Stimulated activated CD4-positive, alpha-beta T cell treated with anti-CD3 and anti-CD28 coated beads, Interleukin-15, amount 100 ng/mL, for 48 hours (primary cell): Measurements from ENCODE around the gene CTSH.
"Not testable (repeated sequence)": the region's sequence is repeated elsewhere in the genome, so short reads cannot be mapped to it uniquely, and the experiment has no call there.

Source experiments
- DNase-seq, 2 donors: peaks; one replicate each; pipeline ENCODE4 v3.0.0-alpha.2; 2020; ENCODE audit warnings: low read depth in 2 of 2

Gene CTSH

GRCh38 chr15:78938658-78939488 is 6.0 kb downstream of the CTSH start:
- no peak for DNase-seq

DNA sequence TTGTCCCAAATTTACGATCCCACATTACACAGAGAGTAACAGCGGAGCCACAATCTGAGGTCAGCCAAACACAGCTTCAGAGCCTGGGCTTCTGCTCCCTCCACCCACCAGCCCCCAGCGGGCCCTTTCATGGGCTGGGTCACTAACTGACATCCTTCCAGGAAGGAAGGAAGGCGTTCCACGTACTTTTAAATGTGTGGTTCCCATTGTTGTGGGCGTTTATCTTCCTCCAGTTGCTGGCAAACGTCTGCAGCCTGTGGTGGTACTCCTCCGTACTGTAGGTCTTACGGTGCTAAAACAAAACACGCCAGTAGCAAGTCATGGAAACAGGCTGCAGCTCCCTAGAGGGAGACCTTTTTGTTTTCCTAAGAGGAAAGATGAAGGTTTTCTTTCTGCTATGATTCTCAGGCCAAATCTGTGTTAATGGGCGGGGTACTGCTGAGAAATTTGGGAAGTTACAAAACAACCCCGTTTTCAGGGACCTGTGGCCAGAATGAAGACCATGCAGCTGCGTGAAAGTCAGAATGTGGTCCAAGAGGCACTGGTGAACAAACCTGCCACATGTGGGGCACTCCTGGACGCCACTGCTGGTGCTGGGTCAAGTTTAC is 7.6 kb downstream of the CTSH start:
- no peak for DNase-seq

DNA sequence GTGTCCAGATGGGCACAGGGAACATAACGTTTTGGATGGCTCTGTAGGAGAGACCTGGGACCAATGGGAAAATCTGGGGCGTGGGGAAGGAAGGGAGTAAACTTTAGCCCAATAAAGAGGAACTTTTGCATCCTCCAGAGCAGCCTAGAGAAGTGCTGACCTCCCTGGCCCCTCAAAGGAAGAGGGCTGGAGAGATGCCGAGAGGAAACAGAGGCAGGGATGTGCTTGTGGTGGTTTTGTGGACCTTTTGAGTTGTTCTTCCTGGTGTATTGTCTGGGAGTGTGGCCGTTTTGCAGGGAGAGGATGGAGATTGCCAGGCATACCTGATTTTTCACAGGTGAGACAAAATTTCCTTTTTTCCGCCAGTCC is 10.2 kb downstream of the CTSH start:
- DNase-seq, result no peak

DNA sequence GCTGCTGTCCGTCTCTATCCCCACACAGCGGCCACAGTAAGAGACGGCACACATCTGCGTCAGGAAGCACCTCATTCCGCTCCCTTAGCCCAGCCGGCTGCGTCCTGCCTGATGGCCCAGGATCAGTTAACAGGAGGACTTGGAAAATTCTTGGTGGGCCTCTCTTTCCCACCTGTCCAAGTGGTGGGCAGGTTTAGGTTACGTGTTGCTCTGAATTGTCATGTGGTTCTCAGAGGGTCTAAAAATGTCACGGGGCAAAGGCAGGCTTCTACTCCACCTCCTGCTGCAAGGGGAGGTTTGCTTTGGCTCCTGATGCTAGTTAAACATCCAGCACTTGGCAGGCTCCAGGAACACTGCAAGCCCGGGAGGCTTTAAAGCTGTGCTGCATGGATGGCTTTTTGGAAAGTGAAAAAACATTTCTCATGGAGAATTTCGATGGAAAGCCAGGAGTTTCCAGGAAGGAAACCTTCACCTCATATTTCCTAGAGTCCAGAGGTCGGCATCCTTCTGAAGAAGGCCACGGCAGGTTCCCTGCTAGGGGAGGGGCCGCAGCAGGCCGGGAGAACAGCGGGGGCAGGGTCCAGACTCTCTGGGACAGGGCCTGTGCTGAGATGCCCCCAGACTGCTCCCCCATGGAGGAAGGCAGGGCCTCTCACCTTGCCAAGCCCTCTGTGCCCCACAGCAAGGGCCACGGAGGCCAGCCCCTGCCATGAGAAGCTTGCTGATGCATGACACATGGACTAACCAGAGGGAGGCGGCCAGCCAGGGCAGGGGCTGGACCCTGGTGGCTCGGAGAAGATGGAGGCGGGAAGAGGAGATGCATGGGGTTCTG is 10.8 kb downstream of the CTSH start:
- DNase-seq, result no peak

- DNase-seq, result no peak
Observed at GRCh38 chr15:78933187-78933822, 11.5 kb downstream of the CTSH start.

GRCh38 chr15:78932258-78932808 is 12.5 kb downstream of the CTSH start:
- DNase-seq, result no peak

- no peak for DNase-seq
Observed at GRCh38 chr15:78931439-78932257, 13.2 kb downstream of the CTSH start.

- DNase-seq, result no peak
Observed at GRCh38 chr15:78930577-78931388, 14.1 kb downstream of the CTSH start.

DNA sequence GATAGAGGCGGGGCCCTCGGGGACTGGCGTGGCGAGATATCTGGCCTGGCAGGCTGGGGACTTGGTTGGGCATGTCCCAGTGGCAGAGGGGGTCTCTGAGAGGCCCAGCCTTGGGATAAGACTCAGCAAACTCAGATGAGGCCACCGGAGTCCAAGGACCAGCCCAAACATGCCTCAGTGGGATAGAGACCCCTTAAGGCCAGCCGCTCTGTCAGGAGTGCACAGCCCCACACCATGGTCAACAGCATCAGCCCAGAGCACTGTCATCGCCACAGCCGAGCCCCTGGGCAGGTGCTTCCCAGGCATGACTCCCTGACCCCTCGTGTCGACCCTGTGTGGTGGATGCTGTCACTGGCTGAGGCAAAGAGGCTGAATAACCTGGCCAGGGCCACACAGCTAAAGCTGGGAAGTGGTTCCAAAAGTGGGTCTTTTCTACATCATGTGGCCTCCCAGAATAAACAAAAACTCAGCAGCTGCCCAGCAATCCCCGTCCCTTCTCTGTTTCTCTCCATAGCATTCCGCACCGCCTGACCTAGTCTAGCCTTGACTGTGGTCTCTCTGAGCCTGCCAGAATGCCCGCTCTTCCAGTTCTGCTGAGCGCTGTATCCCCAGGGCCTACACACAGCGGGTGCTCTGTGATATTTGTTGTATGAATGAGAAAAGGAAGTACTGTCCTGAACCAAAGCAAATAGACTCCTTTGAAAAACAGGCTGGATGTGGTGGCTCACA is 15.1 kb downstream of the CTSH start:
- DNase-seq, result no peak

DNA sequence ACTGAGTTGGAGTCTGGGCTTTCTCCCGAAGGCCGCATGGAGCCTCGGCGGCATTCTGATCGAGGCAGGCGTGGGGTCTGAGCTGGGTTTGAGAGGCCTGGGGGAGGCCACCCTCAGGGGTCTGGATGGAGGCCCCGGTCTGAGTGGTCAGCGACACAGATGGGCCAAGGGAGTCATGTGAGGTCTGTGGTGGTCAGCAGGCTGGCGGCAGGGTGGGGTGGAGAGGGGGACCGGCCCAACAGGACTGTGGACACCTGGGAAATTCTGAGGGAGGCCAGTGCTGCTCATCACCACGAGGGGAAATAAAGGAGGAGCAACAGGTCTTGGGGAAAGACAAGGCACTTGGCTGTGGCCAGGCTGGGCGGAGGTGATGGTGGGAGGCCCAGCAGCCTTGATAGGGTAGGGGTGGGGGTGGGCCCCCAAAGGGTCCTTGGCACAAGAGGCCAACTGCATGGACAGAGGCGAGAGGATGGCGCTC is 16.2 kb downstream of the CTSH start:
- no peak for DNase-seq

GRCh38 chr15:78928176-78928575 is 16.7 kb downstream of the CTSH start:
- DNase-seq, result not testable (repeated sequence)

DNA sequence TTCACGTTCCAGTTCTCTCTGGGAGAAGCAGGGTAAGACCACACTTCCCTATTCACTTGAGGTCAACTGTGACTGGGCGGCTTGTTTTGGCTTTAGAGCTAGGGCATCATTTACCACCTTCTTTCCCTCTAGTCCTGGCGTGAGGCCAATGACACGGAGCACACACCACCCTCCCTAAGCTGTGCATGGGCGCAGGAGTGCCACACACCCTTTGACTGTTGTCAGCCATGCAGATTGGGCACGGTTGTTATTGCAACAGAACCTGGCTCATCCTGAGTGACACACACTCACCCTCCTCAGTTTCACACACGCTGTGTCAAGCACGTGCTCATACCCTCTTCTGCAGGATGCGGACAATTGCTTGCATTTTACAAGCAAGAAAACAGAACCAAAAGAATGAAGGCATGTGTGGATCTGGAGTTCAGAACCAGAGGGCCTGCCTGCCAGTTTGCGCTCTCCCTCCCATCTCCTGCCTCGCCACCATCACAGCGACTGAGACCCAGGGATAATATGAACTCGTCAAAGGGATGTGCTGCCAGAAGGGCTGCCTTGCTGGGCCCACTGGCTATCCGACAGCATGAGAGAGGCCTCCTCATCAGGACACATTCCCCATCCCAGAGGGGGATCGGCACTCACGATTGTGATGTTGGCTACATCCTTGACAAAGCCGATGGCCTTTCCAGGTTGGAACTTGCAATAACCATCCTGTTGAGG is 17.6 kb downstream of the CTSH start:
- no peak for DNase-seq

DNA sequence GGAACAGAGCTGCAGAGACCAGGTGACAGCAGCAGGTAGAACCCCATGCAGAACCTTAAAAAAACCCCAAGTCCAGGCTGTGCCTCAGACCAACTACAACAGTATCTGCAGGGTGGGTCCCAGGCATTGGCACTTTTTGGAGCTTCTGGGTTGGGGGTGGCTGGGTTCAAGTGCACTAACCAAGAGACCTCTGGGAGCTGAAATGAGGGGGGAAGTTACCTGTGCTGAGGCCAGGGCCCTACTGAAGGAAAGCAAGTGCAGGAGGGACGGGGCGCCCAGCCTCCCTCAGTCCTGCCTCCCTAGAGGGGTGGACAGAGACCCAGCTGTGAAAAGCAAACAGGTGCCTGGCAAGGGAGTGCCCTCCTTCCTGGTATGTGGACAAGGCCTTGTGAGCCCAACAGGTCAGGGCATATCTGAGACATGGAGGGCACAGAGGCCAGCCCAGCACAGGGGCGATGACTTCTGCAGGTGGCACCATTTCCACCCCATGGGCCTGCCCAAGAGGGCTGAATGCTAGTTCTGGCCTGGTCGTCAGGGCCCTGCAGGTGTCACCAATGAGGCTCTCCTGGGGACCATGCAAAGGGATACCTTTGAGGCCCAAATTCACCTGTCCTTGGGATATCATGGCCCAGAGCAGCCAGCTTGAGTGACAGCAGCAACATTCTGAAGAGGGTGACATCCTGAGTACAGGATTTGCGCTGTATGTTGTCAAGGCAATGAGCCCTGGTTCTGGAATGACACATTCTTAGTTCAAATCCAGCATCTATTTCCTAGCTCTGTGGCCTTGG is 18.7 kb downstream of the CTSH start:
- no peak for DNase-seq

DNA sequence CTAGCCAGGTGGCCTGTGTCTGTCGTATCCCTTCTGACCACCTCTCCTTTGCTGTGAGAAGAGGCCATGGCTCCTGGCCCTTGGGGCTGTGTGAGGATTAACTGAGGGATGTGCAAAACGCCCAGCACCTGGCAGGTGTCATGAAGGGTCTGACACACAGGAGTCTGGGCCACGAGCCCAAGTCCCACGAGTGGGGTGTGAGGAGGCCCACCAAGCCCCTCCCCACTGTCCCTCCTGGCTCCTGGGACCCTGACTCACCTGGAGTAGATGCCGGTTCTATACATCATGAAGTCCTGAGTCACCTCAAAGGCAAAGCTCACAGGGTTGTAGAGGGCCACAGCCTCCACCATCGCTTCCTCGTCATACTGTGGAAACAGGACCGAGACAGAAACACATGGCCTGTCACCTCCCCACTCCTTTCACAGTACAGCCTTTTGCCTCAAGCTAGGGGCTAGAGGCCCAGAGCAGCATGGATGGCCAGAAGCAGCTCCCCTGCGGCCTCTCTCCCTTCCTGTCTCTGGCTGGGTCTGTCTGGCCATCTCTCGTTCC is 19.7 kb downstream of the CTSH start:
- no peak for DNase-seq

DNA sequence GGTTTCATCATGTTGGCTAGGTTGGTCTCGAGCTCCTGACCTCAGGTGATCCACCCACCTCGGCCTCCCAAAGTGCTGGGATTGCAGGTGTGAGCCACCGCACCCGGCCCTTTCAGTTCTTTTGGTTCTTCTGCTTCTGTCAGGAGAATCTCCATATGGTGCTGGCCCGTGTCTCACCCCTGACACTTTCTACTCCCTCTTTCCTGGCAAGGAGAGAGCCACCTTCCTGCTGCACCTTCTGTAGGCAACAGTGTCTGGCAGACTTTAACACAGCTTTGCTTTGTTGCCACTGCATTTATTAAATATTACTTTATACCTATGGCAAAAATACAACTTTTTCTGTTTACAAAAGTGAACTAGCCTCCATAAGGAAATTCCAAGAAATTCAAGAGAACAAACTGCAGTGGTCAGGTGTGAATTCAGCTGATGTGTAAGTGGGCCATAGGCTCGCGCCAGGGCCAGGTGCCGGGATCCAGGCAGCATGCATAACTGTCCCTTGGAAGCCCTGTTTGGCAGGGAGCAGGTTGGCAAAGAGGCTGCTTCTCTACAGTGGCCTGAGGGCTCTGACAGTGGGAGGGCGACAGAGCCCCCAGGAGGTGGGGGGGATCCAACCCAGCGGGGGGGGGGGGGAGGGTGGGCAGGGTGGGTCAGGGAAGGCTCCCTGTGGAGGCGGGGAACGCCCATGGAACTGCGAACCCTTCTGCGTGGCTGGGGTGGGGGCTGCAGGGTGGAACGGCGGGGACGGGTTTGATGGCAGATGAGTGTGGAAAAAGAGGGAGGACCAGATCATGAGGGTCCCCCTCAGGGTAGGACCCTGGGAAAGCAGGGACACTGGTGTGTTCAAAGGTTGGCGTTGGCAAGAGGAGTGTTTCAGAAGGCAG is 21.1 kb downstream of the CTSH start:
- DNase-seq, result no peak

GRCh38 chr15:78923015-78923414 is 21.8 kb downstream of the CTSH start:
- no peak for DNase-seq

DNA sequence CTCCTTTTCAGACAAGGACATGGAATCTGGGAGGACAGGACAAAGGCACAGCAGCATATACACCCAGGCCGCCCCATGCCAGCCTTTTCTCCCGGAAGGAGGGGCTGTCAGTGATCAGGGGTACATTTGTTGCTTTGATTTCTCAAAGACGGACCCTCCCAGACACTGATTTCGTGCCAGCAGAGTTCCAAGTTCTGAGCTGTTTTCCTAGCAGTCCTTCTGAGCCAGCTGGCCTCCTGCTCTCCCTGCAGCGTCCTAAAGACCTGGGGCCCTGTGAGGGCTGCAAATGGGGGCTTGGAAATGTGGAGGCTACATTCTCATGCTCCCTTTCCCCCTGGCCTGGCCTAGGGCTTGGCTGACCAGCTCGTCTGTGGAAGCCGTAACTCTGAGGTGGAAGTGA is 22.3 kb downstream of the CTSH start:
- no peak for DNase-seq
